Mononuclear cell (primary cell): ENCODE measurements around the gene AK4. TPM values are rescaled to one million over a fixed set of nuclear protein-coding genes. Genes with fewer than 3 reads are reported as not detected.
"Not testable (repeated sequence)": the region's sequence is repeated elsewhere in the genome, so short reads cannot be mapped to it uniquely, and the experiment has no call there.

Experiments
- H3K27me3 ChIP-seq: 2 replicates; pipeline ENCODE4 v1.6.0; 2011; ENCODE audit warnings: low read length, control low read depth; ENCODE audit not compliant: insufficient read depth
- H3K4me1 ChIP-seq: 2 replicates; pipeline ENCODE4 v1.5.1; 2011; ENCODE audit warnings: mild to moderate bottlenecking, low read length, control low read depth; ENCODE audit not compliant: insufficient read depth
- H3K4me3 ChIP-seq: 2 replicates; pipeline ENCODE4 v1.5.1; 2011; ENCODE audit warnings: mild to moderate bottlenecking, low read length, moderate library complexity
- H3K9me3 ChIP-seq: 2 replicates; pipeline ENCODE4 v1.5.1; 2011; ENCODE audit warnings: low read depth, mild to moderate bottlenecking, control low read depth, low read length
- total RNA-seq: library from RNA; depleted of rRNA; stranded (reverse); fragments of >200 nt; gene quantifications from one replicate; pipeline ENCODE4 v1.2.3, GENCODE V29; 2012

Gene AK4
- total RNA-seq, 1 donor = 2.9 TPM

DNA sequence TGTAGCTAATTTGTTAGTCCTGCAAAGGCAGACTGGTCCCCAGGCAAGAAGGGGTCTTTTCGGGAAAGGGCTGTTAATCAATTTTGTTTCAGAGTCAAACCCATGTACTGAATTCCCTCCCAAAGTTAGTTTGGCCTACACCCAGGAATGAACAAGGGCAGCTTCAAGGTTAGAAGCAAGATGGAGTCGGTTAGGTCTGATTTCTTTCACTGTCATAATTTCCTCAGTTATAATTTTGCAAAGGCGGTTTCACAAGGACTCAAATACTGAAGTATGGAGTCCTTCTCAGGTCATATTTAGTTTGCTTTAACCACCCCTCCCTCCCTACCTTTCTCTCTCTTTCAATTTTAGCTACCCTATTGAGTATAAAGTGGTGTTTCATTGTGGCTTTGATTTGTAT is 16.1 kb downstream of the AK4 start:
- H3K27me3 ChIP-seq, H3K4me3 ChIP-seq, H3K9me3 ChIP-seq: not testable (repeated sequence)
- peaks cover 45% of the 10 kb centered on the region for H3K4me1 ChIP-seq

DNA sequence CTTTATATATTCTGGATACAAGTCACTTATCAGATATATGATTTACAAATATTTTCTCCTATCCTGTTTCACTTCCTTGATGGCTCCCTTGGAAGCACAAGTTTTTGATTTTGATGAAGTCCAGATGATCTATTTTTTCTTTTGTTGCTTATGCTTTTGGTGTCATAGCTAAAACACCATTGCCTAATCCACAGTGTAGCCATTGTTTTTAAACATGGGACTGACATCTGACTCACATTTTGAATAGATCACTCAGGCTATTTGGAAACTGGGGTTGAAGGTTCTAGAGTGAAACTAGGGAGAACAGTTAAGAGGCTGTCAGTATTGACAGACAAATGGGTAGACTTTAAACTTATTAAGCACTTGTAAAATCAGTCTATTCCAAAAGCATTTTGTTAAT is 16.6 kb downstream of the AK4 start:
- Histone ChIP-seq H3K27me3 (no peaks in the 10 kb centered on the region), H3K9me3 (no peaks in the 10 kb centered on the region), H3K4me1 (peaks cover 46% of the 10 kb centered on the region), H3K4me3 (no peak overlapping the region)

DNA sequence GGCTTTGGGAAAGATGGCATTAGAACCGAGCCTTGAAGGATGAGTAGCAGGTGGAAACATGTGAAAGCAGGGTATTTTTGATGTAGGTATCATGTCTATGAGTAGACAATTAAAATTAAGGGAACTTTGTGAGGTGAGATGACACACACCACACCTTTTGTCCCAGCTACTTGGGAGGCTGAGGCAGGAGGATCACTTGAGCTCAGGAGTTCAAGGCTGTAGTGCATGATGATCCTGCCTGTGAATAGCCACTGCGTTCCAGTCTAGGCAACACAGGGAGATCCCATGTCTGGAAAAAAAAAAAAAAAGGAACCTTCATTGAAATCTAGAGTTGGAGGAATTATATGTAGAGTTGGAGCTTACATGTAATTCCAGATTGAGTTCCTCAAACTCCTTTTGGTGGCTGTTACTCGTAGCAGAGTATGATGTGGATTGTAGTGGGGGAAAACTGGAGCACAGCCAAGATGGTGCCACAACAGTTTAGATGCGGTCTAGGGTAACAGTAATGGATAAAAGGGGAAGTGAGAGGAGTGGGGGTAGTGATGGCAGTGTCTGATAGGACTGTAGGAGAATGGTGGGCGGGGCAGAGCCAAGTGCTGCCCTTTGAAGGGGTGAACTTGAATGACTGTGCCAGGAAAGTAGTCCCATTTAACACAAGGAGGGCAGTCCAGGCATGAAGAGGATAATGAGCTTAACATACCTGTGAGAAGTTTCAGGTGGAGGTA is 17.4 kb downstream of the AK4 start:
- Histone ChIP-seq H3K9me3 (no peaks in the 10 kb centered on the region), H3K4me3 (no peak overlapping the region), H3K27me3 (no peaks in the 10 kb centered on the region), H3K4me1 (peaks cover 54% of the 10 kb centered on the region)

DNA sequence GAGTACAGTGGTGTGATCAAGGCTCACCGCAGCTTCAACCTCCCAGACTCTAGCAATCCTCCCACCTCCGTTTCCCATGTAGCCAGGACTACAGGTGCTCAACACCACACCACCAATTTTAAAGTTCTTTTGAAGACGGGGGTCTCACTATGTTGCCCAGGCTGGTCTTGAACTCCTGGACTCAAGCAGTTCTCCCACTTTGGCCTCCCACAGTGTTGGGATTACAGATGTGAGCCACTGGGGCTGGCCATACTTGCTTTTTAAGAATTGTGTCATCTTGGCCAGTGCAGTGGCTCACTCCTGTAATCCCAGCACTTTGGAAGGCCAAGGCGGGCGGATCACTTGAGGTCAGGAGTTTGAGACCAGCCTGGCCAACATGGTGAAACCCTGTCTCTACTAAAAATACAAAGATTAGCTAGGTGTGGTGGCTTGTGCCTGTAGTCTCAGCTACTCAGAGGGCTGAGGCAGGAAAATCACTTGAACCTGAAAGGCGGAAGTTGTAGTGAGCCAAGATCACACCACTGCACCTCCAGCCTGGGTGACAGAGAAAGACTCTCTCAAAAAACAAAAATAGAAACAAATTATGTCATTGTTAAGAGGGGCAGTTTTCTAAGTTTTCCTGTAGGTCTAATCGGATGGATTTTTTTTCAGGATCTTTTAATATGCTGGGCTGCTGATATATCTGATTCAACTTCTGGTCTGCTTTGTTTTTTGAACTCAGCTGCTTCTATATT is 18.7 kb downstream of the AK4 start:
- no peaks in the 10 kb centered on the region for H3K9me3 ChIP-seq
- H3K27me3 ChIP-seq = no peaks in the 10 kb centered on the region
- peaks cover 54% of the 10 kb centered on the region for H3K4me1 ChIP-seq
- H3K4me3 ChIP-seq = no peak overlapping the region

DNA sequence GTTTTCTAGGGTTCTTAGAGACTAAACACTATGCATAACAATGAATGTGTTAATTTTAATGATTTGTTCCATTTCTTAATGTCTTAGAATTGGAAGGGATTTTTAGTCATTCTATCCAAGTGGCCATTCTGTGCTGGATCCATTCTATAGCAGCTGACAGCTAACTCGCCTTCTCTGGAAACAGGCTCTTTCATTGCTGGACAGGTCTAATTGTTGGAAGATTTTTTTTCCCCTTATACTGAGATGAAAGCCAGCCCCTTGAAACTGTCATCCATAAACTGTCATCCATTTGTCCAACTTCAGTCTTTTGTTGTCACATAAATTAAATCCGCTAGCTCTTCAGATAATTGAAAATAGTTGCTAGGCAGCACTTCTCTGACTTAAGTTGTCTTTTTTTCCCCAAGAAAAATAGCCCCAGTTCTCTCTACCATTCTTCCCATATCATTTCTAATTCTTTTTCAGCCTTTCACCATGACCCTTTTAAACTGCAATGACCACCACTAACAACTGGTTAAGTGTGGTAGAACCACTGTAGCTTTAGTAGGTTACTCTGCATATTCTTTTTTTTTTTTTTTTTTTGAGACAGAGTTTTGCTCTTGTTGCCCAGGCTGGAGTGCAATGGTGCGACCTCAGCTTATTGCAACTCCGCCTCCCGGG is 19.7 kb downstream of the AK4 start:
- peaks cover 55% of the 10 kb centered on the region for H3K4me1 ChIP-seq
- H3K27me3 ChIP-seq = no peaks in the 10 kb centered on the region

DNA sequence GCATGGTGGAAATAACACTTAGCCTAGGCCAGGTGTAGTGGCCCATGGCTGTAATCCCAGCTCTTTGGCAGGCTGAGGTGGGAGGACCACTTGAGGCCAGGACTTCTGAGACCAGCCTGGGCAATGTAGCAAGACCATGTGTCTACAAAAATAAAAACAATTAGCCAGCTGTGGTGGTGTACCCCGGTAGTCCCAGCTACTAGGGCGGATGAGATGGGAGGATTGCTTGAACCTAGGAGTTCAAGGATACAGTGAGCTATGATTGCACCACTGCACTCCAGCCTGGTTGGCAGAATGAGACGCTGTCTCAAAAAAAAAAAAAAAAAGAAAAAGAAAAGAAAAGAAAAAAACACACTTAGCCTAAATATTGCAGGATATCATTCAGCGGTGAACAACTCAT is 20.9 kb downstream of the AK4 start:
- H3K4me3 ChIP-seq = no peak overlapping the region
- no peaks in the 10 kb centered on the region for H3K9me3 ChIP-seq
- H3K27me3 ChIP-seq = no peaks in the 10 kb centered on the region
- peaks cover 61% of the 10 kb centered on the region for H3K4me1 ChIP-seq

More for the DNA sequence above, 19.7 kb downstream of the AK4 start:
- Histone ChIP-seq H3K4me3 (no peak overlapping the region), H3K9me3 (no peaks in the 10 kb centered on the region)

DNA sequence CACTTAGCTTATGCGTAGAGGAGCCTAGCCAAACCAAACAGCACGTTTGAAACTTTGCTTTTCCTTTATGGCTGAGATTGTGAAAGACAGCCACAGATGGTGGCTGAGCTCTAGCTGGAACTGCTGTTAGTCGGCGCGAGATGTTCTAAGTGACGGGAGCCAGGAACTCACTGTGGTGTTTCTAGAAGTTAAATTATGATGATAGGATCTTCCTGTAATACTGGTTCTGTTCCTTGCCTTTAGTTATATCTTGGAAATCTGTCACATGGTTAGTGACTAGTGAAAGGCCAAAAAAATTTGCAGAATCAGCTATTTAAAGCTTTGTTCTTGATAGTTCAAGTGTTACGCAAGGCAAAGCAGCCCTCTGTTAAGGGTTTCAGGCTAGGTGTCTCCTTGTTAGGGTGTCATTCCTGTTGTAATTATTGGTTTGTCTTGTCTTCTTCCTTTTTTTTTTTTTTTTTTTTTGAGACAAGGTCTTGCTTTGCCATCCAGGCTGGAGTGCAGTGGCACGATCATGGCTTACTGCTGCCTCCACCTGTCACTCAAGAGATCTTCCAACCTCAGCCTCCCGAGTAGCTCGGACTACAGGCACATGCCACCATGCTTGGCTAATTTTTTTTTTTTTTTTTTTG is 22.6 kb downstream of the AK4 start:
- no peaks in the 10 kb centered on the region for H3K27me3 ChIP-seq
- no peak overlapping the region for H3K4me3 ChIP-seq
- H3K9me3 ChIP-seq = no peaks in the 10 kb centered on the region
- peaks cover 62% of the 10 kb centered on the region for H3K4me1 ChIP-seq

DNA sequence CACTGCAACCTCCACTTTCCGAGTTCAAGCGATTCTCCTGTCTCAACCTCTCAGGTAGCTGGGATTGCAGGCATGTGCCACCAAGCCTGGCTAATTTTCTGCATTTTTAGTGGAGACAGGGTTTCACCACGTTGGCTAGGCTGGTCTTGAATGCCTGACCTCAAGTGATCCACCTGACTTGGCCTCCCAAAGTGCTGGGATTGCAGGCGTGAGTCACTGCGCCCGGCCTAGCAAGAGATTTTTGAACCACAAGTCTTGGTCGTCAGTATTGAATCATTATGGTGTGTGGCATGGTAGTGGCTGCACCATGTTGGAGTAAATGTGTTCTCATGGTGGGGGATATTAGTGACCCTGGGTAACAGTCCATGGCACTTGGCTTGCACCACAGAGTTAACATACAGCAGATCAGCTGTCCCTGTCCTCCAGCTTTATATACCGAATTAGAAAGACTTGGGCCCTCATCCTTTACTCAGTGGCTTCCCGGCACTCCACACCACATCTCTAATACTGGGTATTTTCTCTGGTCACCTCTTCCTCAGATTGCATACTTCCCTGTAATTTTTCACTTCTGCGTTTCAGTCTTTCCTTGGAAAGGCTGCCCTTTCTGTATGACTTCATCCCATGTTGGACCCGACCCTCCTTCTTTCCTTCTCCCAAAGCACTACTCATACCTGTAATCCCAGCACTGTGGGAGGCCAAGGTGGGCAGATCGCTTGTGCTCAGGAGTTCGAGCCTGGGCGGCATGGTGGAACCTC is 25.1 kb downstream of the AK4 start:
- peaks cover 56% of the 10 kb centered on the region for H3K4me1 ChIP-seq

DNA sequence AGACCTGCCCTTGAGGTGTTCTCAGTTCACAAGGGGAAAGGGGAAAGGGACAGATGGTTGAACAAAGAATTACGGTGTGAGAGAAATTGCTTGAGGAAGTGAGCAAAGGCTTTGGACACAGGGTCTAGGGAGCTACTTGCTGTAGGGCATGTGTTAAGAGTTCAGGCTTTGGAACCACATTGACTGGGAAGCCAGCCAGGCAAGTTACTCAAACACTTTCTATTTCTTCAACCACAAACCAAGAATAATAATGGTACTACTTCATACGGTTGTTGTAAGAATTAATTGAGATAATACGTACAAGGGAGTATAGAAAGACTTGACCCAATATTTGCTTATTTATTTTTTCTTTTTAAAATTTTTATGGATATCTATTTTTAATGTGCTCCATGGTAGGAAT is 26.6 kb downstream of the AK4 start:
- Histone ChIP-seq H3K27me3 (no peaks in the 10 kb centered on the region), H3K4me3 (no peak overlapping the region), H3K4me1 (peaks cover 56% of the 10 kb centered on the region), H3K9me3 (no peaks in the 10 kb centered on the region)

More for the DNA sequence above, 25.1 kb downstream of the AK4 start:
- H3K4me3 ChIP-seq = no peak overlapping the region
- no peaks in the 10 kb centered on the region for H3K27me3 ChIP-seq
- no peaks in the 10 kb centered on the region for H3K9me3 ChIP-seq

DNA sequence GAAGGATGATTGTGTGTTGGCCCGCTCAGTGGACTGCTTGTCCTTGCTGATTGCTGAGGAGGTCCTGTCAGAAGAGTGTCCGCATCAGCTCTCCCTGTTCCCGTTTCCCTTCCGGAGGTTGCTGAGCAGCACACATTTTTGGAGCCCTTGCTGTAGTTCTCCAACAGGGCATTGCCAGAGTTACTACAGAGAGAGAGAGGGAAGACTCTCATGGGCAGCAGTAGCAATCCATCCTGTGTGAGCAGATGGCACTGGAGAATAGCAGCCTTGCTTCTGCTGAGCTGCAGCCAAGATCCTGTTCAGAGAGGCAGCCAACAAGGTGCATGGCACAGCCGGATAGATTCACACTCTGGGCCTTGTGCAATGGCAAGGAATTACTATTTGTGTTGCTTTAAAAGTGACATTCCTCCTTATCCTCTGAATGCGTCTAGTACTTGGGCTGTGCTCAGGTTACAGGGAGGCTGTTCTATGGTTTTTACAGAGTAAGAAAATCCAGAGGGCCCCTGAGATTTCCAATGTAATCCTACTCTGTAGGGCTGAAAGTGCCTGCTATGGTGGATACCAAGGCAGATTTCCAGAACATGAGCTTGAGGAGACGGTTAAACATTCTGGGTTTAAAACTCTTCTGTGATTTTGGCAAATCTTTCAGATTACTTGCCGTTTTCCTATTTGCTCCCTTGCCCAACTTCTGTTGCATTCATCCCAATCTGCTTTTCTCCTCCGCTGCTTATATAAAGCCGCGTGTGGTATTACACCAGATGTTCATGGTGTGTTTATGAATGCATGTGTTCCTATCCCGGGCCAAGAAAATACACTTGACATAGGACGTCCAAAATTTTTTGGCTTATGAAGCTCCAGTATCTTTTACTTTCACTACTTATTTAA is 27.4 kb downstream of the AK4 start:
- H3K4me1 ChIP-seq = peaks cover 48% of the 10 kb centered on the region
- H3K27me3 ChIP-seq = no peaks in the 10 kb centered on the region
- no peak overlapping the region for H3K4me3 ChIP-seq
- H3K9me3 ChIP-seq = no peaks in the 10 kb centered on the region

DNA sequence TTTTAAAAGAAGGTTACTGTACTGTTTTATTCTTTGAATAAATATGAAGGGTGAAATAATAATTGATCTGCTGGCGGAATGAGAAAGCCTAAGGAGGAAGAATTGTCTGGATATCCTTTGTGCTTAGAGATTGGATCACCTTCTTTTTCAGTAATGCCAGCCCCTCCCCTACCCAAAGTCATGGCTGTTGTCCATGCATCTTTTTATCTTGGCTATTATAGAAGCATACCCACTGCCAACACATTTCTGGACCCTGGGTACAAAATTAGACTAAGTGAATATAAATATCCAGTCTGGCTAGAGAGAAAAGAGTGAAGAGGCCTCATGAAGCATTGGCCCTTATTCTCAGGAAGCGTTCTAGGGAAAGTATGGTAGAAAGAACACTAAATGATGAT is 28.1 kb downstream of the AK4 start:
- no peaks in the 10 kb centered on the region for H3K9me3 ChIP-seq
- H3K27me3 ChIP-seq = no peaks in the 10 kb centered on the region
- peaks cover 42% of the 10 kb centered on the region for H3K4me1 ChIP-seq
- no peak overlapping the region for H3K4me3 ChIP-seq

DNA sequence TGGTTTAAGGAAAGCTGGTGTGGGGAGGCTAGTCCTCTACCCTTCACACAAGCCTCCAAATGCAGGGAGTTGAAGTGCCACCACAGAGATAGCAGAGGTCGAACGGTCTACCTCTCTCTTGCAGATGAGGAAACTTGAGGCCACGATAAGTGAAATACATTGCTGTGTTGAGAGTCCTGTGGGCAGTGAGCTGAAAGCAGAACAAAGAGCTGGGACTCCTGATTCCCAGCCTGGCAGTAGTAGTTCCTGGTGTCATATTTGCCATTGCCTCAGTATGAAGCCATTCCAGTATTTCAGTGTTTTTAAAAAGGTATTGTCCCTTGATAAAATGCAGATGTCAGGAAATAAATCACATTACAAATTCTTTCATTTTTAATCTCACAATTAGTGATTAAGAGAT is 28.6 kb downstream of the AK4 start:
- no peak overlapping the region for H3K4me3 ChIP-seq
- no peaks in the 10 kb centered on the region for H3K27me3 ChIP-seq
- no peaks in the 10 kb centered on the region for H3K9me3 ChIP-seq
- peaks cover 36% of the 10 kb centered on the region for H3K4me1 ChIP-seq

DNA sequence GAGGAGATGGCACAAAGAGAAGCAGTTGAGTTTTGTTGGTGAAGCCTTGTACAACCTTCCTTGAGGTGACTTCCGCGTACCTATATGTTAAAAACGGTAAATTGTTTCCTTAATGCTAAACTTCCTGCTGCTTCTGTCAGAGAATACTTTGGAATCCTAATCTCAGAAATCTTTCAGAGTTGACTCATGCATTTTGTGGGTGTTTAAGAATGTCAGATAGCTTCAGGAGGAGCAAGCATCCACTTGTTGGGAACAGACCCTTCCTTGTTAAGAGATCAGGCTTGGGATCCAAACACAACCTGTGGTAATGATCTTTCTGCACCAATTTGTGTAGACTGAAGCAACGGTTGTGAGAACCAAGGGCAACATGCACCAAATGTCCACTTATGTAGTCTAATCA is 29.5 kb downstream of the AK4 start:
- no peaks in the 10 kb centered on the region for H3K27me3 ChIP-seq
- peaks cover 36% of the 10 kb centered on the region for H3K4me1 ChIP-seq
- H3K9me3 ChIP-seq = no peaks in the 10 kb centered on the region
- H3K4me3 ChIP-seq = no peak overlapping the region

DNA sequence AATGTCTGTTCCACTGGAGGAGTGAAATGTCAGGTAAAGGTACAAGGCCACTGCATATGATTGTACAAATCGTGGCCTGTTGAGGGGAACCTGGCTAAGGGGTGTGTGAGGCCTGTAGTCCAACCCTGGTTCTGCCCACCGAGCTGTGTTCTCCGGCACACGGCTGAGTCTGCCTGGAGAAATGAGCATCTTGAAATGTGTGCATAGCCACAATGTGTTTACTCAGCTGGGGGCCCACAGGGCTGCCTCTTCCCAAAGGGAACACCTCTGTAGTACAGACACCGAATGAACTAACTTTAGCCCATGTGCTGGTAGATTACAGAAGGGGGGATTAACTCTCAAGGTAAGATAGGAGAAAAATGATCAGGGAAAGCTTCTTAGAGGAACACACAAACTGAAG is 30.2 kb downstream of the AK4 start:
- Histone ChIP-seq H3K4me3 (no peak overlapping the region), H3K4me1 (peaks cover 30% of the 10 kb centered on the region), H3K27me3 (no peaks in the 10 kb centered on the region), H3K9me3 (no peaks in the 10 kb centered on the region)
